AG04450 (cell line): ENCODE data around the gene CYFIP2. TPM values are rescaled to one million over a fixed set of nuclear protein-coding genes. Genes with fewer than 3 reads are reported as not detected.

Experiments
- CTCF ChIA-PET: fragments of 300-600, 350-600 bp; formaldehyde crosslinking; extraction: SDS; loops from one replicate; lab custom pipeline; 2022; ENCODE audit warnings: antibody characterized with exemption, inconsistent platforms; lab: Charles Lee
- POLR2A ChIA-PET: fragments of 350-600 bp; formaldehyde crosslinking; extraction: SDS; loops from one replicate; lab custom pipeline; 2021; ENCODE audit warnings: antibody characterized with exemption, inconsistent platforms; lab: Yijun Ruan, JAX
- DNase-seq: peaks from one replicate; pipeline ENCODE4 v3.0.0-alpha.2; 2011; ENCODE audit warnings: low read depth, low spot score
- H3K27ac ChIP-seq: one replicate; pipeline ENCODE4 v1.5.1; 2012; ENCODE audit warnings: low read depth, low read length, control low read depth
- H3K27me3 ChIP-seq: one replicate; pipeline ENCODE4 v1.6.0; 2012; ENCODE audit warnings: low read length; ENCODE audit not compliant: control insufficient read depth, insufficient read depth
- H3K4me3 ChIP-seq: 2 replicates; pipeline ENCODE4 v1.5.1; 2011; ENCODE audit warnings: mild to moderate bottlenecking, low read depth, low read length, control low read depth
- H3K9me3 ChIP-seq: 2 replicates; pipeline ENCODE4 v1.5.1; 2012; ENCODE audit warnings: low read length; ENCODE audit not compliant: control insufficient read depth, insufficient read depth
- CTCF ChIP-seq: IDR thresholded peaks from 2 replicates; pipeline ENCODE4 v1.5.1; 2011; ENCODE audit warnings: low read depth, low read length, control low read depth, inconsistent platforms
- polyA plus RNA-seq: library from polyadenylated mRNA; depleted of rRNA; stranded (reverse); fragments of >200 nt; gene quantifications from 2 replicates; pipeline ENCODE4 v1.2.3, GENCODE V29; 2011

CYFIP2 gene
- polyA plus RNA-seq, 1 experiment, result 3.2 TPM

GRCh38 chr5:157365732-157366131 is 99.8 kb downstream of the CYFIP2 start:
- no peak for DNase-seq
- Histone ChIP-seq H3K4me3 (no peak overlapping the region), H3K27me3 (no peaks in the 10 kb centered on the region), H3K27ac (no peak overlapping the region), H3K9me3 (no peaks in the 10 kb centered on the region)
- ChIA-PET POLR2A (no interaction called here), CTCF (interaction anchor here (1.5 to 2.0 kb wide), 3 partner anchors 23 to 111 kb away, joined by 5 to 6 read pairs (median 6); no protein-coding TSS in a partner anchor)
- no peak for TF ChIP-seq CTCF

GRCh38 chr5:157366741-157367674 is 101.1 kb downstream of the CYFIP2 start:
- peak; percentile 54 for DNase-seq
- POLR2A ChIA-PET, result interaction anchor here (0.7 kb wide), 1 partner anchor 9 kb away, joined by 8 read pairs; no protein-coding TSS in a partner anchor
- peak; percentile 82 for TF ChIP-seq CTCF
- CTCF ChIA-PET, result interaction anchor here (0.6 to 2.4 kb wide), 8 partner anchors 17 to 376 kb away, joined by 3 to 14 read pairs (median 5); no protein-coding TSS in a partner anchor
- H3K27me3 ChIP-seq, result no peaks in the 10 kb centered on the region
- H3K9me3 ChIP-seq, result no peaks in the 10 kb centered on the region
- H3K27ac ChIP-seq, result no peak overlapping the region
- no peak overlapping the region for H3K4me3 ChIP-seq

GRCh38 chr5:157369507-157369906 is 103.6 kb downstream of the CYFIP2 start:
- CTCF ChIA-PET, result interaction anchor here (0.7 to 4.9 kb wide), 7 partner anchors 63 to 443 kb away, joined by 3 to 15 read pairs (median 4); partner anchors contain the start of gene LSM11
- Histone ChIP-seq H3K9me3 (no peaks in the 10 kb centered on the region), H3K4me3 (no peak overlapping the region), H3K27ac (no peak overlapping the region), H3K27me3 (no peaks in the 10 kb centered on the region)
- no peak for DNase-seq
- POLR2A ChIA-PET, result interaction anchor here (1.0 kb wide), 1 partner anchor 362 kb away, joined by 3 read pairs; the partner anchor contains the start of gene THG1L
- no peak for TF ChIP-seq CTCF

GRCh38 chr5:157370967-157371366 is 105.0 kb downstream of the CYFIP2 start:
- peak; percentile 57 for DNase-seq
- TF ChIP-seq CTCF, result no peak
- POLR2A ChIA-PET, result interaction anchor here (0.5 to 1.6 kb wide), 3 partner anchors 13 to 41 kb away, joined by 5 to 15 read pairs (median 5); no protein-coding TSS in a partner anchor
- Histone ChIP-seq H3K27ac (peak overlapping the region; percentile 85), H3K4me3 (no peak overlapping the region), H3K9me3 (no peaks in the 10 kb centered on the region), H3K27me3 (no peaks in the 10 kb centered on the region)
- CTCF ChIA-PET, result interaction anchor here (0.6 to 4.9 kb wide), 13 partner anchors 13 to 467 kb away, joined by 3 to 20 read pairs (median 4); partner anchors contain the start of gene LSM11
